ENCODE data around the gene PDLIM7.

GRCh38 chr5:177471610-177472356 is 25.6 kb downstream of the PDLIM7 start:
- no peak for TF ChIP-seq EZH2 (IDR thresholded peaks at IDR 0.05; ENCODE audit: borderline replicate concordance, low read depth, low read length, poor library complexity, severe bottlenecking)
- TF ChIP-seq, protein P1, sequence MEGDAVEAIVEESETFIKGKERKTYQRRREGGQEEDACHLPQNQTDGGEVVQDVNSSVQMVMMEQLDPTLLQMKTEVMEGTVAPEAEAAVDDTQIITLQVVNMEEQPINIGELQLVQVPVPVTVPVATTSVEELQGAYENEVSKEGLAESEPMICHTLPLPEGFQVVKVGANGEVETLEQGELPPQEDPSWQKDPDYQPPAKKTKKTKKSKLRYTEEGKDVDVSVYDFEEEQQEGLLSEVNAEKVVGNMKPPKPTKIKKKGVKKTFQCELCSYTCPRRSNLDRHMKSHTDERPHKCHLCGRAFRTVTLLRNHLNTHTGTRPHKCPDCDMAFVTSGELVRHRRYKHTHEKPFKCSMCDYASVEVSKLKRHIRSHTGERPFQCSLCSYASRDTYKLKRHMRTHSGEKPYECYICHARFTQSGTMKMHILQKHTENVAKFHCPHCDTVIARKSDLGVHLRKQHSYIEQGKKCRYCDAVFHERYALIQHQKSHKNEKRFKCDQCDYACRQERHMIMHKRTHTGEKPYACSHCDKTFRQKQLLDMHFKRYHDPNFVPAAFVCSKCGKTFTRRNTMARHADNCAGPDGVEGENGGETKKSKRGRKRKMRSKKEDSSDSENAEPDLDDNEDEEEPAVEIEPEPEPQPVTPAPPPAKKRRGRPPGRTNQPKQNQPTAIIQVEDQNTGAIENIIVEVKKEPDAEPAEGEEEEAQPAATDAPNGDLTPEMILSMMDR (conservative IDR thresholded peaks at IDR 0.05; ENCODE audit: low read depth, low read length) = no peak
